HCT116 (cell line): ENCODE measurements around the gene CRYBA4. TPM values are rescaled to one million over a fixed set of nuclear protein-coding genes. Genes with fewer than 3 reads are reported as not detected.

ENCODE experiments used
- ATAC-seq: fragments of 200-7000 bp; cut with Tn5 transposase; 2 replicates; pipeline ENCODE4 v1.9.1; 2020; ENCODE audit warnings: mild to moderate bottlenecking, moderate library complexity
- BruUV-seq: library from RNA; stranded (reverse); fragments of 400-500 nt; replicated peaks from 2 replicates; lab custom pipeline; 2021; lab: Mats Ljungman, UMichigan
- CTCF ChIA-PET: fragments of 300-600 bp; sonication (Branson Sonifier 250); formaldehyde crosslinking; loops from one replicate; lab custom pipeline; 2021; ENCODE audit warnings: antibody characterized with exemption; lab: Charles Lee
- POLR2A ChIA-PET: fragments of 300-600, 350-600 bp; sonication (Branson Sonifier 250); formaldehyde crosslinking; loops from one replicate; lab custom pipeline; 2021; ENCODE audit warnings: antibody characterized with exemption; lab: Charles Lee
- RAD21 ChIA-PET, 2 experiments: fragments of 300-600 bp; sonication (Branson Sonifier 250); formaldehyde crosslinking; loops; one replicate each; lab custom pipeline; 2023; ENCODE audit warnings: low total read pairs in 2 of 2; ENCODE audit not compliant: uncharacterized antibody in 2 of 2, unreplicated experiment in 2 of 2, low non-redundant PET in 1 of 2; lab: Charles Lee
- DNase-seq: peaks from one replicate; pipeline ENCODE4 v3.0.0-alpha.2; 2010; ENCODE audit warnings: low read depth, low spot score
- H2AFZ ChIP-seq: fragments of 200-600 bp; shearing (Covaris generic), sonication (generic); 2 replicates; pipeline ENCODE4 v1.6.1; 2017; ENCODE audit warnings: low read depth, mixed run types, mixed read lengths, antibody characterized with exemption, low read length; ENCODE audit not compliant: poor library complexity, severe bottlenecking
- H3K27ac ChIP-seq: 2 replicates; pipeline ENCODE4 v1.5.1; 2012; ENCODE audit warnings: low read depth, low read length
- H3K27me3 ChIP-seq: fragments of 200-600 bp; sonication (generic); 2 replicates; pipeline ENCODE4 v1.6.1; 2016; ENCODE audit warnings: mixed run types, low read length, mixed read lengths; ENCODE audit not compliant: insufficient read depth
- H3K36me3 ChIP-seq, 2 experiments: fragments of 200-500 bp in 1 of 2; fragments of 200-600 bp in 1 of 2; sonication (Bioruptor generic) in 1 of 2; sonication (generic) in 1 of 2; 2 replicates each; pipeline versions ENCODE4 v1.5.1 to v1.6.1; 2014 to 2016; ENCODE audit warnings: low read length in 2 of 2, inconsistent platforms in 1 of 2, mixed read lengths in 1 of 2, mixed run types in 1 of 2; ENCODE audit not compliant: insufficient read depth in 2 of 2, control insufficient read depth in 1 of 2
- H3K4me1 ChIP-seq, 2 experiments: fragments of 200-600 bp in 1 of 2; sonication (generic) in 1 of 2; 2 replicates each; pipeline versions ENCODE4 v1.5.1 to v1.6.1; 2012 to 2017; ENCODE audit warnings: low read length in 2 of 2, inconsistent platforms in 1 of 2, mild to moderate bottlenecking in 1 of 2, mixed read lengths in 1 of 2, mixed run types in 1 of 2, moderate library complexity in 1 of 2; ENCODE audit not compliant: insufficient read depth in 2 of 2, control insufficient read depth in 1 of 2
- H3K4me2 ChIP-seq: fragments of 200-600 bp; sonication (generic); 2 replicates; pipeline ENCODE4 v1.6.1; 2017; ENCODE audit warnings: mixed run types, low read length, mixed read lengths
- H3K4me3 ChIP-seq, 2 experiments: fragments of 200-600 bp in 1 of 2; sonication (generic) in 1 of 2; replicated peaks in 1 of 2; 2 replicates each; pipeline ENCODE4 v1.5.1; 2011 to 2016; ENCODE audit warnings: low read length in 2 of 2, control low read depth in 1 of 2, low read depth in 1 of 2, mild to moderate bottlenecking in 1 of 2, mixed read lengths in 1 of 2, mixed run types in 1 of 2
- H3K79me2 ChIP-seq: fragments of 200-600 bp; sonication (generic); 2 replicates; pipeline ENCODE4 v1.6.1; 2017; ENCODE audit warnings: mild to moderate bottlenecking, mixed run types, low read length, moderate library complexity, mixed read lengths; ENCODE audit not compliant: insufficient read depth
- H3K9ac ChIP-seq: fragments of 200-600 bp; sonication (generic); 2 replicates; pipeline ENCODE4 v1.6.1; 2016; ENCODE audit warnings: low read length, mixed read lengths
- H3K9me2 ChIP-seq: fragments of 200-600 bp; sonication (generic), shearing (Covaris generic); 2 replicates; pipeline ENCODE4 v1.6.1; 2017; ENCODE audit warnings: mixed run types, mild to moderate bottlenecking, moderate library complexity; ENCODE audit not compliant: insufficient read depth
- H3K9me3 ChIP-seq, 2 experiments: fragments of 200-500 bp in 1 of 2; fragments of 200-600 bp in 1 of 2; sonication (Bioruptor generic) in 1 of 2; sonication (generic) in 1 of 2; 2 replicates each; pipeline ENCODE4 v1.6.1; 2014 to 2017; ENCODE audit warnings: low read length in 2 of 2, mixed read lengths in 2 of 2, inconsistent platforms in 1 of 2, low read depth in 1 of 2, mild to moderate bottlenecking in 1 of 2, mixed run types in 1 of 2, moderate library complexity in 1 of 2; ENCODE audit not compliant: control insufficient read depth in 1 of 2, insufficient read depth in 1 of 2
- H4K20me1 ChIP-seq: fragments of 200-600 bp; sonication (generic), shearing (Covaris generic); 2 replicates; pipeline ENCODE4 v1.6.1; 2017; ENCODE audit warnings: mixed run types, mild to moderate bottlenecking, moderate library complexity; ENCODE audit not compliant: insufficient read depth
- CBX3 ChIP-seq: IDR thresholded peaks from 2 replicates; pipeline ENCODE4 v1.6.1; 2012; ENCODE audit warnings: low read depth
- EGR1 ChIP-seq: IDR thresholded peaks from 2 replicates; pipeline ENCODE4 v1.6.1; 2012; ENCODE audit warnings: low read depth
- ELF1 ChIP-seq: IDR thresholded peaks from 2 replicates; pipeline ENCODE4 v1.6.1; 2012; ENCODE audit warnings: low read depth, borderline replicate concordance
- EZH2phosphoT487 ChIP-seq: fragments of 200-600 bp; IDR thresholded peaks from 2 replicates; pipeline ENCODE4 v1.6.1; 2018; ENCODE audit warnings: antibody characterized with exemption, borderline replicate concordance
- MAX ChIP-seq: IDR thresholded peaks from 2 replicates; pipeline ENCODE4 v1.6.1; 2012
- POLR2A ChIP-seq: IDR thresholded peaks from 2 replicates; pipeline ENCODE4 v1.7.0; 2011; ENCODE audit warnings: borderline replicate concordance; ENCODE audit not compliant: insufficient read depth, insufficient read length; ENCODE audit errors: extremely low read depth
- POLR2AphosphoS5 ChIP-seq: IDR thresholded peaks from 2 replicates; pipeline ENCODE4 v1.6.1; 2011; ENCODE audit warnings: mild to moderate bottlenecking, low read depth, low read length, moderate library complexity
- TCF7L2 ChIP-seq: IDR thresholded peaks from 2 replicates; pipeline ENCODE4 v1.7.0; 2011; ENCODE audit warnings: borderline replicate concordance, inconsistent platforms; ENCODE audit not compliant: insufficient read depth, insufficient read length; ENCODE audit errors: extremely low read depth
- YY1 ChIP-seq: IDR thresholded peaks from 2 replicates; pipeline ENCODE4 v1.6.1; 2011; ENCODE audit warnings: low read length, low read depth, moderate library complexity, mild to moderate bottlenecking; ENCODE audit not compliant: insufficient replicate concordance; ENCODE audit errors: extremely low read depth
- ZBTB33 ChIP-seq: IDR thresholded peaks from 2 replicates; pipeline ENCODE4 v1.6.1; 2011; ENCODE audit warnings: mild to moderate bottlenecking, low read length, moderate library complexity; ENCODE audit not compliant: insufficient replicate concordance; ENCODE audit errors: extremely low read depth
- ZFX ChIP-seq: fragments of 450-650 bp; IDR thresholded peaks from 2 replicates; pipeline ENCODE4 v1.6.1; 2017
- ZNF274 ChIP-seq: fragments of 200-500 bp; sonication (Bioruptor generic); IDR thresholded peaks from 2 replicates; pipeline ENCODE4 v1.6.1; 2014; ENCODE audit warnings: mild to moderate bottlenecking, low read depth, low read length, inconsistent platforms
- intact Hi-C: fragments of 100-400 bp; cut with micrococcal nuclease; formaldehyde crosslinking; loops from 2 replicates; pipeline ENCODE4 v1.10.0; 2022
- total RNA-seq: library from RNA; stranded (reverse); gene quantifications from one replicate; pipeline ENCODE4 v1.2.1, GENCODE V29; 2021; ENCODE audit not compliant: unreplicated experiment
- TF ChIP-seq, protein P1 (sequence below), 3 experiments: fragments of 200-600 bp in 1 of 3; sonication (generic) in 1 of 3; IDR thresholded peaks in 2 of 3; conservative IDR thresholded peaks in 1 of 3; 2 replicates each; pipeline ENCODE4 v1.5.1; 2012 to 2017; ENCODE audit warnings: low read depth in 2 of 3, low read length in 2 of 3, antibody characterized with exemption in 1 of 3, borderline replicate concordance in 1 of 3, control low read depth in 1 of 3, mild to moderate bottlenecking in 1 of 3, mixed read lengths in 1 of 3, mixed run types in 1 of 3, moderate library complexity in 1 of 3; ENCODE audit not compliant: insufficient read depth in 1 of 3

Gene CRYBA4
- total RNA-seq, 1 experiment from 2014 or later: not detected

DNA sequence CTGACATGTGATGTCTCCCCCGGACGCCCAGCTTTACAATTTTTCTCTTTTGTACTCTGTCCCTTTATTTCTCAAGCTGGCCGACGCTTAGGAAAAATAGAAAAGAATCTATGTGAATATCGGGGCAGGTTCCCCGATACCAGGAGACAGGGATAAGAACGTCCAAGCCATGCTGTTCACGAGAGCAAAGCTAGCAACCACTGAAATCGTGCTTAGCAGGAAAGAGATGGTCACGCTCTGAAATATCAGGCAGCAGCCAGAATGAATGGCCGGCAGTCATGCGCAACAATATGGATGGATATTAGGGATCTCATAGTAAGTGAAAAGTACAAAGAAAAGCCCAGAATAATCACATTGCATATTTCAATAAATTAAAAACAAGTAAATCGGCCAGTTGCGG lies 7.4 kb upstream of the CRYBA4 start:
- no peaks in the 10 kb centered on the region for H3K4me1 ChIP-seq
- no peaks in the 10 kb centered on the region for H3K79me2 ChIP-seq
- CTCF ChIA-PET: no interaction called here
- H3K4me2 ChIP-seq: no peak overlapping the region
- H3K9me3 ChIP-seq: no peaks in the 10 kb centered on the region
- H2AFZ ChIP-seq: no peak overlapping the region
- ATAC-seq: no peak
- POLR2A ChIA-PET: no interaction called here
- H3K9me2 ChIP-seq: no peaks in the 10 kb centered on the region
- TF ChIP-seq EZH2phosphoT487 (no peak), POLR2AphosphoS5 (no peak), CBX3 (no peak), YY1 (no peak), POLR2A (no peak), MAX (no peak), TCF7L2 (no peak), EGR1 (no peak), ZNF274 (no peak), ZFX (no peak), ZBTB33 (no peak), ELF1 (no peak)
- TF ChIP-seq, protein P1, sequence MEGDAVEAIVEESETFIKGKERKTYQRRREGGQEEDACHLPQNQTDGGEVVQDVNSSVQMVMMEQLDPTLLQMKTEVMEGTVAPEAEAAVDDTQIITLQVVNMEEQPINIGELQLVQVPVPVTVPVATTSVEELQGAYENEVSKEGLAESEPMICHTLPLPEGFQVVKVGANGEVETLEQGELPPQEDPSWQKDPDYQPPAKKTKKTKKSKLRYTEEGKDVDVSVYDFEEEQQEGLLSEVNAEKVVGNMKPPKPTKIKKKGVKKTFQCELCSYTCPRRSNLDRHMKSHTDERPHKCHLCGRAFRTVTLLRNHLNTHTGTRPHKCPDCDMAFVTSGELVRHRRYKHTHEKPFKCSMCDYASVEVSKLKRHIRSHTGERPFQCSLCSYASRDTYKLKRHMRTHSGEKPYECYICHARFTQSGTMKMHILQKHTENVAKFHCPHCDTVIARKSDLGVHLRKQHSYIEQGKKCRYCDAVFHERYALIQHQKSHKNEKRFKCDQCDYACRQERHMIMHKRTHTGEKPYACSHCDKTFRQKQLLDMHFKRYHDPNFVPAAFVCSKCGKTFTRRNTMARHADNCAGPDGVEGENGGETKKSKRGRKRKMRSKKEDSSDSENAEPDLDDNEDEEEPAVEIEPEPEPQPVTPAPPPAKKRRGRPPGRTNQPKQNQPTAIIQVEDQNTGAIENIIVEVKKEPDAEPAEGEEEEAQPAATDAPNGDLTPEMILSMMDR (IDR thresholded peaks at IDR 0.05 in 2 of 3, conservative IDR thresholded peaks at IDR 0.05 in 1 of 3; ENCODE audit: borderline replicate concordance in 1 of 3, insufficient read depth in 1 of 3, low read depth in 2 of 3, low read length in 2 of 3): no peak
- TF ChIP-seq, all 23 proteins: peak for 0
- no TSS peak for BruUV-seq
- no peak overlapping the region for H3K9ac ChIP-seq
- H4K20me1 ChIP-seq: no peaks in the 10 kb centered on the region
- peaks cover 7% of the 10 kb centered on the region; the same call in 1 of the 2 replicates for H3K27me3 ChIP-seq
- H3K36me3 ChIP-seq: no peaks in the 10 kb centered on the region
- intact Hi-C loops: no loop called here
- DNase-seq: no peak
- RAD21 ChIA-PET: no interaction called here
- no peak overlapping the region for H3K27ac ChIP-seq
- H3K4me3 ChIP-seq: no peak overlapping the region
